Endothelial cell of umbilical vein (primary cell): ENCODE data around the gene GALNT9. TPM values are rescaled to one million over a fixed set of nuclear protein-coding genes. Genes with fewer than 3 reads are reported as not detected.

Experiments
- BruUV-seq: library from RNA; stranded (reverse); fragments of 400-500 nt; replicated peaks from 2 replicates; lab custom pipeline; 2021; lab: Mats Ljungman, UMichigan
- CTCF ChIA-PET: fragments of 300-600, 350-600 bp; sonication (Branson Sonifier 250); formaldehyde crosslinking; loops from one replicate; lab custom pipeline; 2021; ENCODE audit warnings: antibody characterized with exemption, inconsistent platforms; lab: Charles Lee
- POLR2A ChIA-PET: fragments of 300-600, 350-600 bp; sonication (Branson Sonifier 250); formaldehyde crosslinking; loops from one replicate; lab custom pipeline; 2021; ENCODE audit warnings: antibody characterized with exemption, inconsistent platforms; lab: Charles Lee
- DNase-seq: peaks from one replicate; pipeline ENCODE4 v3.0.0-alpha.2; 2011; ENCODE audit warnings: low read depth, low spot score
- FAIRE-seq: peaks from 2 replicates; lab custom pipeline; 2011; peaks lifted over from hg19 to GRCh38; lab: Jason Lieb, UNC
- H2AFZ ChIP-seq: 2 replicates; pipeline ENCODE4 v1.6.0; 2012; ENCODE audit warnings: low read depth, low read length, control low read depth, inconsistent platforms
- H3K27ac ChIP-seq: 2 replicates; pipeline ENCODE4 v1.5.1; 2011; ENCODE audit warnings: low read depth, mild to moderate bottlenecking, control low read depth, low read length, moderate library complexity; ENCODE audit not compliant: insufficient read depth
- H3K27me3 ChIP-seq, 2 experiments: 2 replicates each; pipeline versions ENCODE4 v1.6.0 to v1.6.1; 2011; ENCODE audit warnings: low read length in 2 of 2, mixed read lengths in 1 of 2; ENCODE audit not compliant: control insufficient read depth in 2 of 2, insufficient read depth in 2 of 2
- H3K36me3 ChIP-seq, 2 experiments: 2 replicates in 1 of 2; 3 replicates in 1 of 2; pipeline ENCODE4 v1.5.1; 2011; ENCODE audit warnings: low read length in 2 of 2, mild to moderate bottlenecking in 1 of 2, moderate library complexity in 1 of 2; ENCODE audit not compliant: control insufficient read depth in 2 of 2, insufficient read depth in 2 of 2; ENCODE audit errors: extremely low read depth in 1 of 2
- H3K4me1 ChIP-seq: 3 replicates; pipeline ENCODE4 v1.5.1; 2011; ENCODE audit warnings: mild to moderate bottlenecking, low read length; ENCODE audit not compliant: control insufficient read depth, insufficient read depth; ENCODE audit errors: extremely low read depth
- H3K4me2 ChIP-seq: 2 replicates; pipeline ENCODE4 v1.6.1; 2011; ENCODE audit warnings: low read length, control low read depth, mixed read lengths; ENCODE audit not compliant: insufficient read depth
- H3K4me3 ChIP-seq, 3 experiments: fragments of 200-600 bp in 1 of 3; sonication (generic), shearing (Covaris generic) in 1 of 3; replicated peaks in 1 of 3; 2 replicates each; pipeline ENCODE4 v1.5.1; 2011 to 2016; ENCODE audit warnings: control low read depth in 3 of 3, low read length in 3 of 3, mild to moderate bottlenecking in 2 of 3, inconsistent platforms in 1 of 3, low read depth in 1 of 3, moderate library complexity in 1 of 3; ENCODE audit not compliant: insufficient read depth in 1 of 3
- H3K79me2 ChIP-seq: 2 replicates; pipeline ENCODE4 v1.6.0; 2012; ENCODE audit warnings: low read length, inconsistent platforms; ENCODE audit not compliant: control insufficient read depth, insufficient read depth
- H3K9ac ChIP-seq: replicated peaks from 2 replicates; pipeline ENCODE3; 2011; ENCODE audit warnings: low read length, control low read depth; ENCODE audit not compliant: insufficient read depth; ENCODE audit errors: extremely low read depth
- H3K9me1 ChIP-seq: replicated peaks from 3 replicates; pipeline ENCODE4 v1.6.0; 2011; ENCODE audit warnings: mild to moderate bottlenecking, low read length; ENCODE audit not compliant: control insufficient read depth, insufficient read depth; ENCODE audit errors: extremely low read depth
- H3K9me3 ChIP-seq: replicated peaks from 2 replicates; pipeline ENCODE4 v1.5.1; 2012; ENCODE audit warnings: low read length, inconsistent platforms; ENCODE audit not compliant: control insufficient read depth, insufficient read depth
- H4K20me1 ChIP-seq: replicated peaks from 2 replicates; pipeline ENCODE3; 2011; ENCODE audit warnings: mild to moderate bottlenecking, low read length; ENCODE audit not compliant: control insufficient read depth, insufficient read depth; ENCODE audit errors: extremely low read depth
- FOS ChIP-seq: IDR thresholded peaks from 2 replicates; pipeline ENCODE4 v1.6.1; 2011; ENCODE audit warnings: mild to moderate bottlenecking, low read length, moderate library complexity, borderline replicate concordance; ENCODE audit not compliant: insufficient read depth
- POLR2AphosphoS5 ChIP-seq: IDR thresholded peaks from 2 replicates; pipeline ENCODE4 v1.6.1; 2012; ENCODE audit warnings: low read depth, mild to moderate bottlenecking, control low read depth, low read length, moderate library complexity; ENCODE audit not compliant: insufficient read depth
- dilution Hi-C: fragments of 300-500 bp; cut with MboI; formaldehyde crosslinking; loops from one replicate; pipeline ENCODE4 v1.15.0; 2019; ENCODE audit warnings: low sequenced_read_pairs; ENCODE audit not compliant: extremely low pct_ligation_motif_present
- intact Hi-C: fragments of 100-400 bp; cut with micrococcal nuclease; formaldehyde crosslinking; loops from one replicate; pipeline ENCODE4 v1.10.0; 2022
- polyA plus RNA-seq, 4 experiments: library from polyadenylated mRNA; depleted of rRNA in 3 of 4; stranded (reverse) in 3 of 4; unstranded in 1 of 4; fragments of >200 nt; gene quantifications; 2 replicates each; pipeline versions ENCODE4 v1.2.1 to v1.2.3, GENCODE V29; 2011 to 2012; ENCODE audit warnings: missing spikeins in 1 of 4
- total RNA-seq: library from RNA; stranded (reverse); gene quantifications from 2 replicates; pipeline ENCODE4 v1.2.3, GENCODE V29; 2021

GALNT9 gene
- total and polyA plus RNA-seq, 2 donors (not counting 3 experiments of a cell fraction or from before 2014, with no cell fraction given), result 0.14 to 0.73 TPM

- no peak for DNase-seq
- Histone ChIP-seq H3K4me2 (no peak overlapping the region), H4K20me1 (no peaks in the 10 kb centered on the region), H2AFZ (no peak overlapping the region), H3K27me3 (no peaks in the 10 kb centered on the region), H3K36me3 (no peaks in the 10 kb centered on the region), H3K27ac (no peak overlapping the region), H3K9me1 (no peaks in the 10 kb centered on the region), H3K9me3 (no peaks in the 10 kb centered on the region), H3K79me2 (no peaks in the 10 kb centered on the region), H3K4me1 (no peaks in the 10 kb centered on the region), H3K4me3 (no peak overlapping the region), H3K9ac (no peak overlapping the region)
- dilution Hi-C loops (no loop called here), intact Hi-C loops (no loop called here)
- no peak for TF ChIP-seq POLR2AphosphoS5
- ChIA-PET CTCF (no interaction called here), POLR2A (no interaction called here)
- no peak for FAIRE-seq
- no TSS peak for BruUV-seq
Measured at GRCh38 chr12:132251741-132252490, 77.5 kb downstream of the GALNT9 start.

DNA sequence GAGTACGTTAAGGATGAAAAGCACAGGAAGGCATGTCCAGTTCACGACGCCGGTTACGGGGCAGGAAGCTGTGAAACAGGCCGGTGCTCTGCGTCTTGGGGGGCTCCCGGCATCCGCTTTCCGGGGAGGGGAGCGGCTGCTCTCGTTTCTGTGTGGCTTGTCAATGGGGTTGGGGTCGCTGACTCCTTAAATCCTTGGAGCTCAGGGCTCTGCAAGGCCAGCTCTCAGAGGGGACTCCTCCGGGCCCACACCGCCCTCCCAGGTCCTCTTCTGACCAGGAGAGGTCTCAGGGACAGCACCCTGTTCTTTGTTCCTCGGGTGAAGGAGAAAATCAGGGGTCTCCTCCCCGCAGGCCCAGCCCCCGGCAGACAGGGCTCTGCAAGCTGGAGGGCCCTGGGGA, 78.1 kb downstream of the GALNT9 start:
- no peak overlapping the region for H3K4me2 ChIP-seq
- no peaks in the 10 kb centered on the region for H3K27me3 ChIP-seq
- CTCF ChIA-PET, result interaction anchor here (1.1 kb wide), 1 partner anchor 47 kb away, joined by 3 read pairs; no protein-coding TSS in a partner anchor
- no peak overlapping the region for H3K9ac ChIP-seq
- H2AFZ ChIP-seq, result no peak overlapping the region
- dilution Hi-C loops (no loop called here), intact Hi-C loops (no loop called here)
- no peak overlapping the region for H3K4me3 ChIP-seq
- no peaks in the 10 kb centered on the region for H3K9me3 ChIP-seq
- POLR2A ChIA-PET, result no interaction called here
- no peaks in the 10 kb centered on the region for H4K20me1 ChIP-seq
- no peaks in the 10 kb centered on the region for H3K79me2 ChIP-seq
- no peak overlapping the region for H3K27ac ChIP-seq
- FAIRE-seq, result no peak
- H3K4me1 ChIP-seq, result no peaks in the 10 kb centered on the region
- no peak for TF ChIP-seq FOS
- no peaks in the 10 kb centered on the region for H3K36me3 ChIP-seq
- no peak for DNase-seq
- H3K9me1 ChIP-seq, result no peaks in the 10 kb centered on the region
- BruUV-seq, result no TSS peak
